Measurements from ENCODE around the gene FNIP1.
"Not testable (repeated sequence)": the region's sequence is repeated elsewhere in the genome, so short reads cannot be mapped to it uniquely, and the experiment has no call there.

Gene FNIP1

DNA sequence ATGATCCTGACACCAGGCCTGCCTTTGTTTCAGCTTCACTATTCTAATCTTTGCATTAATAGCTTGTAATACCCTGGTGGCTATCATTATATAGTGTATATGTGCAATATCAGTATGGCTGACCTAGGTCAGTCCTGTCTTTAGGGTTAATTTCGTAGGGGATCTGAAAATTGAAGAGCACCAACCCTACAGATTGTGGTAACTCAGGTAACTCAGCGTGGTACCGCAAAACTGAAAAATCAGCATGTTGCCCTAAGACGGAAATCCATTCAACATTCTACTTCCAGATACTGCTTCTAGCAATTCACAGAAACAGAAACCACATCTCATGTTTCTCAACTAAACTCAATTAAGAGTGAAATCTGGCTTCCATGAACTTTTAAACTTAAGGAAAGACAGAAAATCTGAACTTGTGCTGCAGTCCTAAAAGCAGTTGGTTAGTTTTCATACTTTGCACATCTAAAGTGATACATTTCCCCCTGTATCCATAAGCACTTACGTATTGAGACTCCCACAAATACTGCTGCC, 78.3 kb downstream of the FNIP1 start:
- Histone ChIP-seq H3K9ac (ENCODE audit: low read length) (no peak overlapping the region), H2BK15ac (ENCODE audit: low read depth, poor library complexity, severe bottlenecking) (no peak overlapping the region), H2BK5ac (ENCODE audit: low read depth, low read length, poor library complexity, severe bottlenecking) (no peak overlapping the region), H3K27ac (ENCODE audit: low read length, poor library complexity, severe bottlenecking) (no peak overlapping the region), H3K4me1 (ENCODE audit: control insufficient read depth, insufficient read depth, low read depth, low read length) (no peaks in the 10 kb centered on the region), H3K79me1 (replicated peaks; ENCODE audit: low read length, poor library complexity, severe bottlenecking) (peaks cover 18% of the 10 kb centered on the region), H3K23ac (ENCODE audit: low read length in 2 of 2) (no peak overlapping the region), H3K4me3 (ENCODE audit: insufficient read depth in 1 of 2, low read depth in 1 of 2, low read length in 2 of 2) (no peak overlapping the region), H3K36me3 (ENCODE audit: control insufficient read depth in 1 of 2, insufficient read depth in 2 of 2, low read depth in 1 of 2, low read length in 2 of 2) (peaks cover 3 to 89% of the 10 kb centered on the region in 2 experiments), H4K91ac (ENCODE audit: low read length) (no peak overlapping the region), H2AK5ac (ENCODE audit: low read length, severe bottlenecking) (no peak overlapping the region), H3K27me3 (ENCODE audit: control insufficient read depth in 1 of 2, insufficient read depth in 1 of 2, low read length in 2 of 2) (no peaks in the 10 kb centered on the region), H2BK120ac (ENCODE audit: low read depth, low read length) (no peak overlapping the region), H4K8ac (ENCODE audit: low read length) (no peak overlapping the region), H3K18ac (ENCODE audit: low read depth in 1 of 2, low read length in 2 of 2) (no peak overlapping the region), H2AFZ (ENCODE audit: low read depth, low read length) (no peak overlapping the region), H3K4me2 (ENCODE audit: low read length, poor library complexity, severe bottlenecking) (no peak overlapping the region), H3K14ac (ENCODE audit: low read length in 2 of 2) (no peak overlapping the region), H3K9me3 (ENCODE audit: control insufficient read depth, low read length) (peaks cover 10% of the 10 kb centered on the region), H3K4ac (ENCODE audit: low read depth in 1 of 2, low read length in 2 of 2) (no peak overlapping the region), H2BK12ac (ENCODE audit: low read length in 2 of 2) (no peak overlapping the region)
- 100% methylated on average over 4 of the region's 5 CpGs for WGBS
- DNase-seq = no peak

DNA sequence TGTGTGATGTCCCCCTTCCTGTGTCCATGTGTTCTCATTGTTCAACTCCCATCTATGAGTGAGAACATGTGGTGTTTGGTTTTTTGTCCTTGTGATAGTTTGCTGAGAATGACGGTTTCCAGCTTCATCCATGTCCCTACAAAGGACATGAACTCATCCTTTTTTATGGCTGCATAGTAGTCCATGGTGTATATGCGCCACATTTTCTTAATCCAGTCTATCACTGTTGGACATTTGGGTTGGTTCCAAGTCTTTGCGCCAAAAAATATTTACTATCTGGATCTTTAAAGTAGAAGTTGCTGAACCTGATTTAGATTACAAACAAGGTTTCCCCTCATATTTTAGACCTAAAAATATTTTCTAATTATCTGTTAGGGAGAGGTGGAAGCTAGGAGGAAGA, 79.7 kb downstream of the FNIP1 start:
- H3K4me2 ChIP-seq (ENCODE audit: low read length, poor library complexity, severe bottlenecking); H2AK5ac ChIP-seq (ENCODE audit: low read length, severe bottlenecking); H3K4ac ChIP-seq (ENCODE audit: low read depth in 1 of 2, low read length in 2 of 2); H2BK5ac ChIP-seq (ENCODE audit: low read depth, low read length, poor library complexity, severe bottlenecking); H4K91ac ChIP-seq (ENCODE audit: low read length); H3K4me3 ChIP-seq (ENCODE audit: insufficient read depth in 1 of 2, low read depth in 1 of 2, low read length in 2 of 2); H4K8ac ChIP-seq (ENCODE audit: low read length); H3K4me1 ChIP-seq (ENCODE audit: control insufficient read depth, insufficient read depth, low read depth, low read length); H3K27ac ChIP-seq (ENCODE audit: low read length, poor library complexity, severe bottlenecking); H3K27me3 ChIP-seq (ENCODE audit: control insufficient read depth in 1 of 2, insufficient read depth in 1 of 2, low read length in 2 of 2); H2BK120ac ChIP-seq (ENCODE audit: low read depth, low read length); H3K23ac ChIP-seq (ENCODE audit: low read length in 2 of 2); H3K9ac ChIP-seq (ENCODE audit: low read length); H3K18ac ChIP-seq (ENCODE audit: low read depth in 1 of 2, low read length in 2 of 2); H2BK15ac ChIP-seq (ENCODE audit: low read depth, poor library complexity, severe bottlenecking); H2AFZ ChIP-seq (ENCODE audit: low read depth, low read length); DNase-seq; H3K14ac ChIP-seq (ENCODE audit: low read length in 2 of 2); H2BK12ac ChIP-seq (ENCODE audit: low read length in 2 of 2): not testable (repeated sequence)
- no CpG with 5 or more reads among the region's 3 CpGs for WGBS
- Histone ChIP-seq H3K36me3 (ENCODE audit: control insufficient read depth in 1 of 2, insufficient read depth in 2 of 2, low read depth in 1 of 2, low read length in 2 of 2) (peaks cover 7 to 94% of the 10 kb centered on the region in 2 experiments), H3K9me3 (ENCODE audit: control insufficient read depth, low read length) (peaks cover 10% of the 10 kb centered on the region), H3K79me1 (replicated peaks; ENCODE audit: low read length, poor library complexity, severe bottlenecking) (peaks cover 17% of the 10 kb centered on the region)

DNA sequence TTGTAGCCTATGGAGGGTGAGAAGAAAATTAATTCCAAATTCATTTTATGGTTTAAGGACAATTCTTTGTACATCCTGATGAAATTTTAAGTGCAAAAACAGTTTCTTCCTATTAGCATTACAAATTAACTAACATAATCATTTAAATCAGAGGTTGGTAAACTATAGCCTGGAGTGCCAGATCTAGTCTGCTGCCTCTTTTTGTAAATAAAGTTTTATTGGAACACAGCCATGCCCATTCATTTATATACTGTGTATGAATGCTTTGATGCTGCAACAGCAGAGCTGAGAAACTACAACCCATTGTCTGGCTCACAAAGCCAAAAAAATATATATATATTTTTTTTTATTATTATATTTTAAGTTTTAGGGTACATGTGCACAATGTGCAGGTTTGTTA, 80.2 kb downstream of the FNIP1 start:
- peaks cover 18% of the 10 kb centered on the region for H3K79me1 ChIP-seq (replicated peaks; ENCODE audit: low read length, poor library complexity, severe bottlenecking)
- no peak overlapping the region for H2BK12ac ChIP-seq (ENCODE audit: low read length in 2 of 2)
- no peak overlapping the region for H3K14ac ChIP-seq (ENCODE audit: low read length in 2 of 2)
- H2BK120ac ChIP-seq (ENCODE audit: low read depth, low read length) = no peak overlapping the region
- H2AK5ac ChIP-seq (ENCODE audit: low read length, severe bottlenecking) = no peak overlapping the region
- H3K27me3 ChIP-seq (ENCODE audit: control insufficient read depth in 1 of 2, insufficient read depth in 1 of 2, low read length in 2 of 2) = no peaks in the 10 kb centered on the region
- H4K8ac ChIP-seq (ENCODE audit: low read length) = no peak overlapping the region
- no peak overlapping the region for H2BK15ac ChIP-seq (ENCODE audit: low read depth, poor library complexity, severe bottlenecking)
- H3K4me1 ChIP-seq (ENCODE audit: control insufficient read depth, insufficient read depth, low read depth, low read length) = no peaks in the 10 kb centered on the region
- no peak overlapping the region for H3K18ac ChIP-seq (ENCODE audit: low read depth in 1 of 2, low read length in 2 of 2)
- H3K4me2 ChIP-seq (ENCODE audit: low read length, poor library complexity, severe bottlenecking) = no peak overlapping the region
- H3K9me3 ChIP-seq (ENCODE audit: control insufficient read depth, low read length) = peaks cover 10% of the 10 kb centered on the region
- H2AFZ ChIP-seq (ENCODE audit: low read depth, low read length) = no peak overlapping the region
- no peak overlapping the region for H3K4ac ChIP-seq (ENCODE audit: low read depth in 1 of 2, low read length in 2 of 2)
- H3K9ac ChIP-seq (ENCODE audit: low read length) = no peak overlapping the region
- H3K23ac ChIP-seq (ENCODE audit: low read length in 2 of 2) = no peak overlapping the region
- H4K91ac ChIP-seq (ENCODE audit: low read length) = no peak overlapping the region
- DNase-seq = no peak
- H3K4me3 ChIP-seq (ENCODE audit: insufficient read depth in 1 of 2, low read depth in 1 of 2, low read length in 2 of 2) = no peak overlapping the region
- no peak overlapping the region for H2BK5ac ChIP-seq (ENCODE audit: low read depth, low read length, poor library complexity, severe bottlenecking)
- H3K27ac ChIP-seq (ENCODE audit: low read length, poor library complexity, severe bottlenecking) = no peak overlapping the region
- peaks cover 7 to 94% of the 10 kb centered on the region in 2 experiments for H3K36me3 ChIP-seq (ENCODE audit: control insufficient read depth in 1 of 2, insufficient read depth in 2 of 2, low read depth in 1 of 2, low read length in 2 of 2)

DNA sequence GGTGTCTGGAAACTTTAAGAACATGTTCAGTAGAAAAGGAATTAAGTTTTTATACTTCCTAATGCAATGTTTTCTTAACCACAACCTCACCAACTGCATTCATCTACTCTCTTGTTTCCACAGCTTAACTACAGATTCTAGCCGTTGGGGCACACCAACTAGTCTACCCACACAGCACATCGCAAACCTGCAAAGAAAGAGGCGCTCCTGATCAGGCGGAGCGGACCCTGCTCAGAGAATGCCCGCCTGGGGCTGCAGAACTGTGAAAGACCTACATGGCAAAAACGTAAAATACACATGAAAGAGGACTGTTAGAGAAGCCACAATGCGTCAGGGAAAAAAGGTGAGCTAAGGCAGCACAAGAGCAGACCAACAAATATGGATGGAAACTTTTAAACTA, 86.4 kb downstream of the FNIP1 start:
- Histone ChIP-seq H3K4me3 (ENCODE audit: insufficient read depth in 1 of 2, low read depth in 1 of 2, low read length in 2 of 2) (no peak overlapping the region), H3K27me3 (ENCODE audit: control insufficient read depth in 1 of 2, insufficient read depth in 1 of 2, low read length in 2 of 2) (no peaks in the 10 kb centered on the region), H3K36me3 (ENCODE audit: control insufficient read depth in 1 of 2, insufficient read depth in 2 of 2, low read depth in 1 of 2, low read length in 2 of 2) (peaks cover 12 to 99% of the 10 kb centered on the region in 2 experiments), H2AFZ (ENCODE audit: low read depth, low read length) (no peak overlapping the region), H3K14ac (ENCODE audit: low read length in 2 of 2) (no peak overlapping the region), H4K8ac (ENCODE audit: low read length) (no peak overlapping the region), H3K4me2 (ENCODE audit: low read length, poor library complexity, severe bottlenecking) (no peak overlapping the region), H2BK12ac (ENCODE audit: low read length in 2 of 2) (no peak overlapping the region), H3K9ac (ENCODE audit: low read length) (no peak overlapping the region), H3K4ac (ENCODE audit: low read depth in 1 of 2, low read length in 2 of 2) (no peak overlapping the region), H4K91ac (ENCODE audit: low read length) (no peak overlapping the region), H2AK5ac (ENCODE audit: low read length, severe bottlenecking) (no peak overlapping the region), H3K9me3 (ENCODE audit: control insufficient read depth, low read length) (no peaks in the 10 kb centered on the region), H3K4me1 (ENCODE audit: control insufficient read depth, insufficient read depth, low read depth, low read length) (no peaks in the 10 kb centered on the region), H3K18ac (ENCODE audit: low read depth in 1 of 2, low read length in 2 of 2) (no peak overlapping the region), H3K27ac (ENCODE audit: low read length, poor library complexity, severe bottlenecking) (no peak overlapping the region), H3K79me1 (replicated peaks; ENCODE audit: low read length, poor library complexity, severe bottlenecking) (peaks cover 12% of the 10 kb centered on the region), H2BK15ac (ENCODE audit: low read depth, poor library complexity, severe bottlenecking) (no peak overlapping the region), H2BK5ac (ENCODE audit: low read depth, low read length, poor library complexity, severe bottlenecking) (no peak overlapping the region), H3K23ac (ENCODE audit: low read length in 2 of 2) (no peak overlapping the region), H2BK120ac (ENCODE audit: low read depth, low read length) (no peak overlapping the region)
- 97% methylated on average over 8 of the region's 8 CpGs for WGBS
- DNase-seq = no peak

All from mesenchymal stem cell (in vitro differentiated cells and primary cell).